Trophoblast cell (in vitro differentiated cells and primary cell): ENCODE measurements around the gene GNB1.
"Not testable (repeated sequence)": the region's sequence is repeated elsewhere in the genome, so short reads cannot be mapped to it uniquely, and the experiment has no call there.

Experiments
- DNase-seq, 2 donors: peaks; one replicate each; pipeline ENCODE4 v3.0.0-alpha.2; 2016
- H2AFZ ChIP-seq: 2 replicates; pipeline ENCODE4 v1.6.1; 2013; ENCODE audit warnings: low read length, moderate library complexity, mild to moderate bottlenecking; ENCODE audit not compliant: insufficient read depth, poor library complexity
- H2AK5ac ChIP-seq: 2 replicates; pipeline ENCODE4 v1.6.1; 2013; ENCODE audit warnings: mild to moderate bottlenecking, low read length
- H2BK120ac ChIP-seq: 2 replicates; pipeline ENCODE4 v1.6.1; 2013; ENCODE audit warnings: low read length, mild to moderate bottlenecking, moderate library complexity; ENCODE audit not compliant: insufficient read depth, poor library complexity
- H2BK12ac ChIP-seq: 2 replicates; pipeline ENCODE4 v1.6.1; 2013; ENCODE audit warnings: mild to moderate bottlenecking, low read length, moderate library complexity
- H2BK5ac ChIP-seq: 2 replicates; pipeline ENCODE4 v1.6.1; 2013; ENCODE audit warnings: low read length, low read depth, moderate library complexity, mild to moderate bottlenecking; ENCODE audit not compliant: poor library complexity
- H3K14ac ChIP-seq: 2 replicates; pipeline ENCODE4 v1.6.1; 2013; ENCODE audit warnings: mild to moderate bottlenecking, low read length
- H3K18ac ChIP-seq: 2 replicates; pipeline ENCODE4 v1.6.1; 2013; ENCODE audit warnings: mild to moderate bottlenecking, low read length
- H3K23ac ChIP-seq: 2 replicates; pipeline ENCODE4 v1.6.1; 2013; ENCODE audit warnings: low read length
- H3K27ac ChIP-seq: 2 replicates; pipeline ENCODE4 v1.5.1; 2013; ENCODE audit warnings: low read depth, mild to moderate bottlenecking, inconsistent platforms, low read length, moderate library complexity
- H3K27me3 ChIP-seq: 2 replicates; pipeline ENCODE4 v1.6.1; 2013; ENCODE audit warnings: inconsistent platforms, mild to moderate bottlenecking, low read length, moderate library complexity; ENCODE audit not compliant: insufficient read depth
- H3K36me3 ChIP-seq, 2 experiments: 1 replicate in 1 of 2; 2 replicates in 1 of 2; pipeline ENCODE4 v1.6.1; 2013; ENCODE audit warnings: low read length in 2 of 2, mild to moderate bottlenecking in 2 of 2, moderate library complexity in 1 of 2; ENCODE audit not compliant: insufficient read depth in 2 of 2, control insufficient read depth in 1 of 2
- H3K4ac ChIP-seq: 2 replicates; pipeline ENCODE4 v1.6.1; 2013; ENCODE audit warnings: low read depth, mild to moderate bottlenecking, low read length, moderate library complexity
- H3K4me1 ChIP-seq, 2 experiments: 1 replicate in 1 of 2; 2 replicates in 1 of 2; pipeline ENCODE4 v1.6.1; 2013; ENCODE audit warnings: low read length in 2 of 2, mild to moderate bottlenecking in 2 of 2, moderate library complexity in 1 of 2; ENCODE audit not compliant: insufficient read depth in 2 of 2, control insufficient read depth in 1 of 2
- H3K4me2 ChIP-seq: 2 replicates; pipeline ENCODE4 v1.6.1; 2013; ENCODE audit warnings: inconsistent platforms, mild to moderate bottlenecking, low read length, moderate library complexity
- H3K4me3 ChIP-seq: 2 replicates; pipeline ENCODE4 v1.5.1; 2013; ENCODE audit warnings: mild to moderate bottlenecking, low read depth, low read length, inconsistent platforms
- H3K79me1 ChIP-seq: one replicate; pipeline ENCODE4 v1.6.1; 2013; ENCODE audit warnings: low read length
- H3K79me2 ChIP-seq: 2 replicates; pipeline ENCODE4 v1.6.1; 2013; ENCODE audit warnings: low read length, mild to moderate bottlenecking; ENCODE audit not compliant: control insufficient read depth, insufficient read depth, poor library complexity
- H3K9ac ChIP-seq: 2 replicates; pipeline ENCODE4 v1.6.1; 2013; ENCODE audit warnings: mild to moderate bottlenecking, low read length
- H3K9me3 ChIP-seq: 2 replicates; pipeline ENCODE4 v1.6.1; 2013; ENCODE audit warnings: low read depth, mild to moderate bottlenecking, control low read depth, inconsistent platforms, low read length; ENCODE audit not compliant: insufficient read depth
- H4K12ac ChIP-seq: 2 replicates; pipeline ENCODE4 v1.6.1; 2013; ENCODE audit warnings: low read depth, mild to moderate bottlenecking, low read length, moderate library complexity
- H4K8ac ChIP-seq: 2 replicates; pipeline ENCODE4 v1.6.1; 2013; ENCODE audit warnings: low read depth, mild to moderate bottlenecking, low read length, moderate library complexity
- H4K91ac ChIP-seq: one replicate; pipeline ENCODE4 v1.6.1; 2013; ENCODE audit warnings: low read depth, mild to moderate bottlenecking, low read length, moderate library complexity
- WGBS: extraction: QIAGEN DNeasy Blood & Tissue Kit; methylation state at CpG from one replicate; pipeline ENCODE4 v1.1.7; 2013; ENCODE audit warnings: missing lambda C conversion rate; ENCODE audit not compliant: insufficient read length, insufficient coverage; ENCODE audit errors: extremely low coverage; 5-methylcytosine and 5-hydroxymethylcytosine counted together

GNB1 gene

DNA sequence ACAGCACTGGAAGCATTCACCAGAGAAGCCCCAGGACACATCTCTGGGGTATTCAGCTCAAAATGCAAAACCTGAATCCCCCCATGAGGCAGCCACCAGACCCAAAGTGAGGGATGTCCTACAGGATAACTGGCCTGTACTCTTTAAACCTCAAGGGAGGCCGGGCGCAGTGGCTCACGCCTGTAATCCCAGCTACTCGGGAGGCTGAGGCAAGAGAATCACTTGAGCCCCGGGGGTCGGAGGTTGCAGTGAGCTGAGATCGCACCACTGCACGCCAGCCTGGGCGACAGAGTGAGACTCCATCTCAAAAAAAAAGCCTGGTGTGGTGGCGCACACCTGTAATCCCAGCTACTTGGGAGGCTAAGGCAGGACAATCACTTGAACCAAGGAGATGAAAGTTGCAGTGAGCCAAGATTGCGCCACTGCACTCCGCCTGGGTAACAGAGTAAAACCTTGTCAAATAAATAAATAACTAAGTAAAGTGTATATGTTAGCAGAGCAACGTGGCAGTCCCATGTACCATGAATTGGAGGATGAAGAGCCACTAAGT lies 29.1 kb downstream of the GNB1 start:
- H2AK5ac ChIP-seq, H3K27ac ChIP-seq, H2BK12ac ChIP-seq, DNase-seq, H3K14ac ChIP-seq, H3K27me3 ChIP-seq, H4K91ac ChIP-seq, H3K9me3 ChIP-seq, H3K4me3 ChIP-seq, H4K8ac ChIP-seq, H3K9ac ChIP-seq, H4K12ac ChIP-seq, H3K4me2 ChIP-seq, H2AFZ ChIP-seq, H3K18ac ChIP-seq, H3K79me1 ChIP-seq, H2BK120ac ChIP-seq, H2BK5ac ChIP-seq, H3K23ac ChIP-seq: not testable (repeated sequence)
- peaks cover 7 to 15% of the 10 kb centered on the region in 2 experiments for H3K4me1 ChIP-seq
- peaks cover 7 to 11% of the 10 kb centered on the region in 2 experiments for H3K36me3 ChIP-seq
- WGBS, result no CpG with 5 or more reads among the region's 13 CpGs
- peaks cover 38% of the 10 kb centered on the region for H3K79me2 ChIP-seq
- peak overlapping the region; percentile 70 for H3K4ac ChIP-seq

DNA sequence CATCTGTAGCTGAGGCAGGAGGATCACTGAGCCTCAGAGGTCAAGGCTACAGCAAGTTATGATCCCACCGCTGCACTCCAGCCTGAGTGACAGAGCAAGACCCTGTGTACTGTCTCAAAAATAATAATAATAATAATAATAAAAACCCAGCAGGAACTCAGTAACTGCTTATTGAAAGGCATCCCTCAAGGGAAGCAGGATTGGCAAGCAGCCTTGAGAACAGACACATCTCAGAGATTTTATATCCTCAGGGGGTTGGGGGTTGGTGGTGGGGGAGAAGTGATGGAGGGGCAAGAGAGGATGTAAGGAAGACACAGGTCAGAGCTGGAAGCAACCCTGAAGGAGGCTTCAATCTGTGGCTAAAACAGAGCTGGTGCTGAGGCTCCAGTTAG lies 29.6 kb downstream of the GNB1 start:
- H3K36me3 ChIP-seq, result peaks cover 7 to 11% of the 10 kb centered on the region in 2 experiments
- no peak overlapping the region for H3K14ac ChIP-seq
- H3K9me3 ChIP-seq, result peaks cover 5% of the 10 kb centered on the region
- no peak overlapping the region for H4K91ac ChIP-seq
- no peak overlapping the region for H2AFZ ChIP-seq
- H3K4ac ChIP-seq, result peak overlapping the region; percentile 43
- H3K4me1 ChIP-seq, result peaks cover 7 to 15% of the 10 kb centered on the region in 2 experiments
- H4K8ac ChIP-seq, result no peak overlapping the region
- H4K12ac ChIP-seq, result no peak overlapping the region
- H2BK120ac ChIP-seq, result no peak overlapping the region
- no peak overlapping the region for H3K4me2 ChIP-seq
- no peak overlapping the region for H3K9ac ChIP-seq
- H2AK5ac ChIP-seq, result no peak overlapping the region
- H3K79me1 ChIP-seq, result no peaks in the 10 kb centered on the region
- no peak overlapping the region for H3K18ac ChIP-seq
- no peak overlapping the region for H3K27ac ChIP-seq
- no peak overlapping the region for H2BK12ac ChIP-seq
- WGBS, result no CpG with 5 or more reads among the region's 1 CpG
- H3K79me2 ChIP-seq, result peaks cover 37% of the 10 kb centered on the region
- H2BK5ac ChIP-seq, result no peak overlapping the region
- H3K23ac ChIP-seq, result no peak overlapping the region
- no peak overlapping the region for H3K4me3 ChIP-seq
- no peaks in the 10 kb centered on the region for H3K27me3 ChIP-seq
- DNase-seq, result no peak

DNA sequence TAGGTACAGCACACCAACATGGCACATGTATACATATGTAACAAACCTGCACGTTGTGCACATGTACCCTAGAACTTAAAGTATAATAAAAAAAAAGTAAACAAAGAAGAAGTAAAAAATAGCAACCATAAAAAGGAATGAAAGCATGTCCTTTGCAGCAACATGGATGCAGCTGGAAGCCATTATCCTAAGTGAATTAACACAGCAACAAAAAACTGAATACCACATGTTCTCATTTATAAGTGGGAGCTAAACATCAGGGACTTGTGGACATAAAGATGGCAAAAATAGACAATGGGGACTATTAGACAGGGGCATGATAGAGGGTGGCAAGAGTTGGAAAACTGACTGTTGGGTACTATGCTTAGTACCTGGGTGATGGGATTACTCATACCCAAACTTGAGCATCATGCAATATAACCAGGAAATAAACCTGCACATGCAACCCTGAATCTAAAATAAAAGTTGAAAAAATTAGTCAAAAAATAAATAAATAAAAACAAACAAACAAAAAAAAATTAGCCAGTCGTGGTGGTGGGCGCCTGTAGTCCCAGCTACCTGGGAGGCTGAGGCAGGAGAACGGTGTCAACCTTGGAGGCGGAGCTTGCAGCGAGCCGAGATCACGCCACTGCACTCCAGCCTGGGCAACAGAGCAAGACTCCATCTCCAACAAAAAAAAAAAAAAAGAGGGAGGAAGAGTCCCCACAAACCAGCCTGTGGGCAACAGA lies 30.8 kb downstream of the GNB1 start:
- not testable (repeated sequence) for H4K8ac ChIP-seq, H2BK5ac ChIP-seq, H3K79me1 ChIP-seq, H4K91ac ChIP-seq, H3K9ac ChIP-seq, DNase-seq, H2AFZ ChIP-seq, H2BK12ac ChIP-seq, H3K18ac ChIP-seq, H3K14ac ChIP-seq, H3K9me3 ChIP-seq, H4K12ac ChIP-seq, H3K4me3 ChIP-seq, H2BK120ac ChIP-seq, H3K23ac ChIP-seq, H3K27me3 ChIP-seq, H2AK5ac ChIP-seq, H3K27ac ChIP-seq
- Histone ChIP-seq H3K36me3 (peaks cover 7 to 11% of the 10 kb centered on the region in 2 experiments), H3K79me2 (peaks cover 42% of the 10 kb centered on the region), H3K4me2 (peak overlapping the region; percentile 40), H3K4ac (peak overlapping the region; percentile 33), H3K4me1 (peaks cover 9 to 19% of the 10 kb centered on the region in 2 experiments)
- no CpG with 5 or more reads among the region's 8 CpGs for WGBS

DNA sequence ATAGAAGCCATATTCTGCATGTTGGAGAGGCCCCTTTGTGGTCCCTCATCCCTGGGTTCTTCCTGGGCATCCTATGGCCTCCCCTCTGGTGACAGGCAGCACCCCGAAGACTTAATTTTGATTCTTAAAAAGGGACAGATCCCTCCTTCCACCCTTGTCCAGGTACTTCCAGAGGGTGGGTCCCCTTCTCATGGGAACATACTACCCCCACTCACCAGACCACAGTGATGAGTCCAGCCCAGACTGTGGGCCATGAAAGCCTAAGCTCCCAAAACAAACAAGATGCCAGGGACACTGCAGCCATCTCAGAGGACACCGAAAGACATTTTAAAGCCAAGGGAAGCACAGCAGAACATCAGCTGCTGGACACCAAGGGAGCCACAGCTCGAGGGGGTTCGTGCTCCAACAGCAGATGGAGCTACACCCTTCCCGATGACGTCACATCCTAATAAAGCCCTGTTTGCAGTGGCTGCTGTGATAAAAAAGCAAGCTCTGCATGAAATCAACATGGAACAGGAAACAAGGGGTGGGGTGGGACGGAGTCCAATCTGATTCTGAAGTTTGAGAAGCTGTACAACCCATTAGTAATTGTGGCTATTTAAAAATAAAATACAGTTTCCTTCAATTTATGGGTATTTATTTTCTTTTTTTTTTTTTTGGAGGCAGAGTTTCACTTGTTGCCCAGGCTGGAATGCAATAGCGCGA lies 32.4 kb downstream of the GNB1 start:
- H3K4ac ChIP-seq, result peak overlapping the region; percentile 96
- no CpG with 5 or more reads among the region's 9 CpGs for WGBS
- no peaks in the 10 kb centered on the region for H3K27me3 ChIP-seq
- H3K9ac ChIP-seq, result no peak overlapping the region
- no peak overlapping the region for H3K14ac ChIP-seq
- H3K27ac ChIP-seq, result peak overlapping the region; percentile 69
- no peak overlapping the region for H2AK5ac ChIP-seq
- peaks cover 5% of the 10 kb centered on the region for H3K9me3 ChIP-seq
- peaks cover 44% of the 10 kb centered on the region for H3K79me2 ChIP-seq
- peak in 1 of 2 donors; percentile 45 for DNase-seq
- H2AFZ ChIP-seq, result no peak overlapping the region
- no peak overlapping the region for H4K91ac ChIP-seq
- H3K4me3 ChIP-seq, result no peak overlapping the region
- no peak overlapping the region for H2BK120ac ChIP-seq
- H3K18ac ChIP-seq, result peak overlapping the region; percentile 2
- H3K4me1 ChIP-seq, result peaks cover 13 to 19% of the 10 kb centered on the region in 2 experiments
- no peak overlapping the region for H3K4me2 ChIP-seq
- no peak overlapping the region for H2BK5ac ChIP-seq
- no peak overlapping the region for H4K8ac ChIP-seq
- no peak overlapping the region for H2BK12ac ChIP-seq
- H4K12ac ChIP-seq, result no peak overlapping the region
- H3K23ac ChIP-seq, result no peak overlapping the region
- H3K79me1 ChIP-seq, result no peaks in the 10 kb centered on the region
- H3K36me3 ChIP-seq, result peaks cover 7 to 13% of the 10 kb centered on the region in 2 experiments
